Duodenal mucosa (tissue), 2 donors: Measurements from ENCODE around the gene MAP3K14.
A peak's percentile ranks its signal among the peaks of the same experiment; 100 is the strongest.

ENCODE experiments used
- H3K27ac ChIP-seq: one replicate; pipeline ENCODE4 v1.7.0; 2013; ENCODE audit warnings: low read depth, low read length
- H3K27me3 ChIP-seq, 2 donors: one replicate each; pipeline ENCODE4 v1.7.0; 2013; ENCODE audit warnings: low read length in 2 of 2, control low read depth in 1 of 2; ENCODE audit not compliant: insufficient read depth in 2 of 2, control insufficient read depth in 1 of 2
- H3K36me3 ChIP-seq, 2 donors: one replicate each; pipeline ENCODE4 v1.7.0; 2013; ENCODE audit warnings: low read length in 2 of 2, control low read depth in 1 of 2; ENCODE audit not compliant: insufficient read depth in 2 of 2, control insufficient read depth in 1 of 2
- H3K4me1 ChIP-seq, 2 donors: one replicate each; pipeline ENCODE4 v1.7.0; 2013; ENCODE audit warnings: low read length in 2 of 2, control low read depth in 1 of 2; ENCODE audit not compliant: insufficient read depth in 2 of 2, control insufficient read depth in 1 of 2
- H3K4me3 ChIP-seq, 2 donors: one replicate each; pipeline ENCODE4 v1.7.0; 2013; ENCODE audit warnings: low read length in 2 of 2, low read depth in 1 of 2
- H3K9ac ChIP-seq, 2 donors: one replicate each; pipeline ENCODE4 v1.7.0; 2013; ENCODE audit warnings: low read length in 2 of 2, low read depth in 1 of 2
- H3K9me3 ChIP-seq, 2 donors: one replicate each; pipeline ENCODE4 v1.7.0; 2013; ENCODE audit warnings: low read length in 2 of 2, control low read depth in 1 of 2; ENCODE audit not compliant: control insufficient read depth in 1 of 2

The MAP3K14 gene

GRCh38 chr17:45246338-45246737 is 70.5 kb downstream of the MAP3K14 start:
- no peak overlapping the region for H3K27ac ChIP-seq
- H3K9ac ChIP-seq, result peak overlapping the region in 1 of 2 donors; percentile 72
- H3K4me1 ChIP-seq, result peaks cover 22 to 26% of the 10 kb centered on the region in 2 donors
- no peaks in the 10 kb centered on the region for H3K9me3 ChIP-seq
- peaks cover 0 to 2% of the 10 kb centered on the region in 2 donors for H3K27me3 ChIP-seq
- H3K4me3 ChIP-seq, result peak overlapping the region in 1 of 2 donors; percentile 76
- H3K36me3 ChIP-seq, result peaks cover 0 to 24% of the 10 kb centered on the region in 2 donors

- Histone ChIP-seq H3K9me3 (no peaks in the 10 kb centered on the region), H3K27me3 (peaks cover 11 to 14% of the 10 kb centered on the region in 2 donors), H3K36me3 (peaks cover 0 to 26% of the 10 kb centered on the region in 2 donors), H3K4me1 (peaks cover 22 to 27% of the 10 kb centered on the region in 2 donors), H3K9ac (no peak overlapping the region), H3K4me3 (no peak overlapping the region), H3K27ac (no peak overlapping the region)
Measured at GRCh38 chr17:45244725-45245656, 71.8 kb downstream of the MAP3K14 start.

- H3K36me3 ChIP-seq, result peaks cover 0 to 31% of the 10 kb centered on the region in 2 donors
- H3K9ac ChIP-seq, result no peak overlapping the region
- H3K27me3 ChIP-seq, result peaks cover 11 to 14% of the 10 kb centered on the region in 2 donors
- no peak overlapping the region for H3K27ac ChIP-seq
- H3K4me3 ChIP-seq, result no peak overlapping the region
- peaks cover 18 to 20% of the 10 kb centered on the region in 2 donors for H3K4me1 ChIP-seq
- no peaks in the 10 kb centered on the region for H3K9me3 ChIP-seq
Measured at GRCh38 chr17:45243750-45244149, 73.1 kb downstream of the MAP3K14 start.

GRCh38 chr17:45242029-45242414 is 74.8 kb downstream of the MAP3K14 start:
- Histone ChIP-seq H3K27ac (no peak overlapping the region), H3K9ac (no peak overlapping the region), H3K27me3 (peaks cover 11 to 14% of the 10 kb centered on the region in 2 donors), H3K4me1 (peaks cover 12 to 15% of the 10 kb centered on the region in 2 donors), H3K36me3 (peaks cover 6 to 49% of the 10 kb centered on the region in 2 donors), H3K9me3 (no peaks in the 10 kb centered on the region), H3K4me3 (no peak overlapping the region)

GRCh38 chr17:45241328-45242028 is 75.3 kb downstream of the MAP3K14 start:
- peaks cover 11 to 14% of the 10 kb centered on the region in 2 donors for H3K27me3 ChIP-seq
- no peaks in the 10 kb centered on the region for H3K9me3 ChIP-seq
- H3K9ac ChIP-seq, result no peak overlapping the region
- H3K27ac ChIP-seq, result no peak overlapping the region
- peak overlapping the region in 1 of 2 donors; percentile 5 for H3K4me3 ChIP-seq
- H3K36me3 ChIP-seq, result peaks cover 6 to 51% of the 10 kb centered on the region in 2 donors
- H3K4me1 ChIP-seq, result peaks cover 7 to 10% of the 10 kb centered on the region in 2 donors

- H3K4me1 ChIP-seq, result peaks cover 5 to 9% of the 10 kb centered on the region in 2 donors
- peaks cover 6 to 56% of the 10 kb centered on the region in 2 donors for H3K36me3 ChIP-seq
- H3K9ac ChIP-seq, result no peak overlapping the region
- peaks cover 11 to 14% of the 10 kb centered on the region in 2 donors for H3K27me3 ChIP-seq
- H3K9me3 ChIP-seq, result no peaks in the 10 kb centered on the region
- no peak overlapping the region for H3K27ac ChIP-seq
- H3K4me3 ChIP-seq, result no peak overlapping the region
Measured at GRCh38 chr17:45240905-45241327, 75.9 kb downstream of the MAP3K14 start.

GRCh38 chr17:45238155-45238774 is 78.6 kb downstream of the MAP3K14 start:
- Histone ChIP-seq H3K36me3 (peaks cover 6 to 36% of the 10 kb centered on the region in 2 donors), H3K27ac (no peak overlapping the region), H3K27me3 (peaks cover 11 to 14% of the 10 kb centered on the region in 2 donors), H3K9me3 (no peaks in the 10 kb centered on the region), H3K4me1 (peaks cover 0 to 5% of the 10 kb centered on the region in 2 donors), H3K9ac (no peak overlapping the region), H3K4me3 (no peak overlapping the region)

- Histone ChIP-seq H3K4me3 (no peak overlapping the region), H3K27me3 (peaks cover 11 to 14% of the 10 kb centered on the region in 2 donors), H3K36me3 (peaks cover 6 to 36% of the 10 kb centered on the region in 2 donors), H3K9me3 (no peaks in the 10 kb centered on the region), H3K4me1 (peaks cover 0 to 5% of the 10 kb centered on the region in 2 donors), H3K9ac (no peak overlapping the region), H3K27ac (no peak overlapping the region)
Measured at GRCh38 chr17:45237686-45238085, 79.1 kb downstream of the MAP3K14 start.

GRCh38 chr17:45236282-45236606 is 80.6 kb downstream of the MAP3K14 start:
- no peak overlapping the region for H3K27ac ChIP-seq
- peaks cover 11% of the 10 kb centered on the region in 2 donors for H3K27me3 ChIP-seq

More at GRCh38 chr17:45236282-45236606, 80.6 kb downstream of the MAP3K14 start:
- H3K4me3 ChIP-seq, result no peak overlapping the region
- no peak overlapping the region for H3K9ac ChIP-seq
- H3K9me3 ChIP-seq, result no peaks in the 10 kb centered on the region
- H3K36me3 ChIP-seq, result peaks cover 6 to 36% of the 10 kb centered on the region in 2 donors
- peaks cover 0 to 2% of the 10 kb centered on the region in 2 donors for H3K4me1 ChIP-seq
